ENCODE measurements around the gene CROCC2. TPM values are rescaled to one million over a fixed set of nuclear protein-coding genes. Genes with fewer than 3 reads are reported as not detected.

Gene CROCC2
- total RNA-seq, 6 donors from 2014 or later: 0.23 to 17.8 (median 7.6) TPM

DNA sequence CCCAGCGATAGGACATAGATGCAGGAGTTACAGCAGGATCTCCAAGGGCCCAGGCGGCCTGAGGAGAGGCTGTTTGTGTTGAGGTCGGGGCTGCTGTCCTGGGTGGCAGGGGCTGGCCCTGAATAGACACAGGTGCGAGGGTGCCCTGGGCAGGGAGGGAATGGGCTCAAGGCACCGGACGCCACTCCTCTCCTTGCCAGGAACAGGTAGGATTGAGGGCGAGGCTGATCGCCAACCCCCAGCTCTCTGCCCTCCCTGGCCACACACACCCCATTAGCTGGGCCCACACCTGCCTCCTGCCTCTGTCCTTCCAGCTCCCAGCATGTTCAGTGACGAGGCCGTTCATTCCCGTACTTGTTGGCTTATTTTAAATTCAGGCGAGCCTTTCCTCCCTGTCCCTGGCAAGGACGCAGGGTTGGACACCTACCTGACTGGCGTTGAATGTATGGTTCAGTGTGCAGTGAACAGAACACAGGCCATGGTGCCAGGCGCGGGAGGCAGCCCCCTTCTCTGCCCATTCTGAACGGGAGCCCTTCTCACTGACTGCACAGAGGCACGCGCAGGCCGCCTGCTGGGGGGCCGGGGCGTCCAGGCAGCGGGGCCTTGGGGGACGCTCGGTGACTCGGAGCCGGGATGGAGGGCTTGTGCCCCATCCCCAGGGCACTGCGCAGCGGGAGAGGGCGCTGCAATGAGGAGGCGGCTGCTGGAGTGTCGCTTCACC lies 51.0 kb downstream of the CROCC2 start:
- WGBS, 2 donors: 91 to 97% methylated on average over 24 to 29 of the region's 32 CpGs
- Histone ChIP-seq H3K4me3 (no peak overlapping the region), H3K36me3 (no peaks in the 10 kb centered on the region), H3K4me1 (peaks cover 14 to 33% (median 19%) of the 10 kb centered on the region in 4 donors), H3K27me3 (no peaks in the 10 kb centered on the region), H3K9me3 (no peaks in the 10 kb centered on the region), H3K27ac (no peak overlapping the region)
- DNase-seq: peak; percentile 18 to 73
- TF ChIP-seq EP300 (IDR thresholded peaks at IDR 0.05) (no peak), POLR2A (IDR thresholded peaks at IDR 0.05) (no peak), CTCF (IDR thresholded peaks at IDR 0.05) (no peak), POLR2AphosphoS5 (IDR thresholded peaks at IDR 0.05) (no peak)
- ATAC-seq (ENCODE audit: low FRiP score in 2 of 2): no peak

- Histone ChIP-seq H3K27me3 (no peaks in the 10 kb centered on the region), H3K4me1 (peaks cover 14 to 34% (median 20%) of the 10 kb centered on the region in 4 donors), H3K27ac (no peak overlapping the region), H3K9me3 (no peaks in the 10 kb centered on the region), H3K4me3 (no peak overlapping the region), H3K36me3 (no peaks in the 10 kb centered on the region)
- WGBS, 2 donors: 68 to 71% methylated on average over 16 of the region's 17 CpGs
- ATAC-seq (ENCODE audit: low FRiP score in 2 of 2): no peak
- DNase-seq: peak; percentile 21 to 69
- TF ChIP-seq POLR2AphosphoS5 (IDR thresholded peaks at IDR 0.05) (no peak), POLR2A (IDR thresholded peaks at IDR 0.05) (no peak), CTCF (IDR thresholded peaks at IDR 0.05) (no peak), EP300 (IDR thresholded peaks at IDR 0.05) (no peak)
Observed at GRCh38 chr2:240957656-240958365, 51.7 kb downstream of the CROCC2 start.

DNA sequence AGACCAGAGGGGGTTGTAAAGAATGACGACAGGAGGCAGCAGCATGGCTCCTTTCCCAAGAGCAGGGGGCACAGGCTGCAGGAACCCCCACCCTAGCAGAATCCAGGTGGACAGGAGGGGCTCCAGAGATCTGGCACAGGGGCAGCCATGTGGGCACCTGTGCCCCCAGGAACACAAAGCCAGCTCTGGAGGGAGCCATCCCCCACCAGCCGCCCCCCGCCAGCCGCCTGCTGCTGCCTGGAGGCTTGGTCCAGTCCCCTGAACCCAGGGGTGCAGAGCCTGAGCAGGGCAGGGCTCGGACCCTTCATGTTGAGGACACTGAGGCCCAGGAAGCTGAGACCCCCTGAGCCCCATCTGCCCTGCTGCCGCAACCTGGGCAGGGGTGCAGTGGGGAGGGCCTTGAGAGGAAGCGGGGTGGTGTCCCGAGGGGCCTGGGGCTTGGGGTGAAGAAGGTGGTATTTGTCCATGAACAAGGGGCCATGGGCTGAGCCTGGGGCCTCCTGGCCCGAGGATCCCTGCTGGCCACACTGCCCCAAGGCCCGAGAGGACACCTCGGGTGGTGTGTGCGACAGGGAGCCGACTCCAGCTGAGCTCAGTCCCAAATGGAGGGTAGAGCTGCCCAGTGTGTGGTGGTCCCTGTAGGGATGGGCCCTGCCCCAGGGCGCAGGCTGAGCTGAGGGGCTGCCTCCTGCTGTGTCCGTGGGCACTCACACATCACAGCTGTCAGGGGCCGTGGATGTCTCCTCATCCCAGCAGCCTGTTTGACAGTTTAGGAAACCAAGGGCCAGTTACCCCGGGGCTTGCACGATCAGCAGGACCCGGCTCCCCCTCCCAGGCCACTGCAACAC lies 52.5 kb downstream of the CROCC2 start:
- 87 to 90% methylated on average over 6 to 18 of the region's 19 CpGs for WGBS, 2 donors
- H3K4me1 ChIP-seq: peaks cover 14 to 34% (median 21%) of the 10 kb centered on the region in 4 donors
- TF ChIP-seq POLR2A (IDR thresholded peaks at IDR 0.05) (no peak), POLR2AphosphoS5 (IDR thresholded peaks at IDR 0.05) (no peak), EP300 (IDR thresholded peaks at IDR 0.05) (no peak), CTCF (IDR thresholded peaks at IDR 0.05) (no peak)
- ATAC-seq (ENCODE audit: low FRiP score in 2 of 2) (no peak), DNase-seq (peak in 1 of 2 donors; percentile 67)
- H3K36me3 ChIP-seq: no peaks in the 10 kb centered on the region
- H3K27me3 ChIP-seq: no peaks in the 10 kb centered on the region
- no peak overlapping the region for H3K4me3 ChIP-seq
- no peaks in the 10 kb centered on the region for H3K9me3 ChIP-seq
- no peak overlapping the region for H3K27ac ChIP-seq

DNA sequence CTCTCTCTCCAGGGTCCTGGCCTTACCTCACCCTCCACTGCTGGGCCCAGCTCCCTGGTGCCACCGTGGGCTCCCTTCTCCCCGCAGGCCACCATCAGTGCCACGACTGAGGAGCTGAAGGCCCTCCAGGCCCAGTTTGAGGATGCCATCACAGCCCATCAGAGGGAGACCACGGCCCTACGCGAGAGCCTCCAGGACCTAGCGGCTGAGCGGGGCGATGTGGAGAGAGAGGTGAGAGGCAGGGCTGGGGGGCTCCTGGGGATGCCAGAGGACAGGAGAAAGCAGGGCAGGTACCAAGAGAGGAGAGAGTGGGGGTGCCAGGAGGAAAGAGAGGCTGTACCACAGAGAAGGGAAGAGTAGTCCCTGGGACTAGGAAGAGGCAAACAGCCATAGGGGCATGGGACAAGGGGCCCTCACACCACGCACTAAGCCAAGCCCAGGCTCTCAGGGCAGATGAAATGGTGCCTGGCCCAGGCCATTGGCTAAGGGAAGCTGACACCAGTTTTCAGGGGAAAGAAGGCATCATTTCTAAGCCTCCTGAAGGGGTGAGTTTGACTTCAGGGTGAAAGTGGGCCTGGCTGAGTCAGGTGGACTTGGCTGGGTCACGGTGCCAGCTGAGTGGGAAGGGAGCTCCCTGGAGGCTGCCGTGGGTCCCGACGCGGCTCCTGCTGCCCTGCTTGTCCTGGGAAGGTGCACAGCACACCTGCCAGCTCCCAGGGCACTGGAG lies 53.2 kb downstream of the CROCC2 start:
- Histone ChIP-seq H3K36me3 (no peaks in the 10 kb centered on the region), H3K9me3 (no peaks in the 10 kb centered on the region), H3K27ac (peak overlapping the region in 2 of 4 donors; percentile 30 to 77), H3K27me3 (no peaks in the 10 kb centered on the region), H3K4me1 (peaks cover 14 to 35% (median 21%) of the 10 kb centered on the region in 4 donors), H3K4me3 (no peak overlapping the region)
- 88 to 91% methylated on average over 8 to 15 of the region's 15 CpGs for WGBS, 2 donors
- ATAC-seq (ENCODE audit: low FRiP score in 2 of 2): no peak
- no peak for TF ChIP-seq CTCF (IDR thresholded peaks at IDR 0.05)
- TF ChIP-seq POLR2A (IDR thresholded peaks at IDR 0.05): no peak
- TF ChIP-seq POLR2AphosphoS5 (IDR thresholded peaks at IDR 0.05): no peak
- TF ChIP-seq EP300 (IDR thresholded peaks at IDR 0.05): no peak
- DNase-seq: peak in 1 of 2 donors; percentile 53
